Fibroblast of villous mesenchyme (primary cell): ENCODE measurements around the gene HCN3. TPM values are rescaled to one million over a fixed set of nuclear protein-coding genes. Genes with fewer than 3 reads are reported as not detected.

ENCODE experiments used
- DNase-seq: peaks from one replicate; pipeline ENCODE4 v3.0.0-alpha.2; 2010; ENCODE audit warnings: low read depth
- H3K4me3 ChIP-seq: 2 replicates; pipeline ENCODE4 v1.5.1; 2011; ENCODE audit warnings: low read depth, mild to moderate bottlenecking, low read length
- CTCF ChIP-seq: IDR thresholded peaks from 2 replicates; pipeline ENCODE4 v1.5.1; 2012; ENCODE audit warnings: low read depth, mild to moderate bottlenecking, low read length; ENCODE audit not compliant: insufficient read depth
- total RNA-seq: library from RNA; depleted of rRNA; stranded (reverse); fragments of >200 nt; gene quantifications from 2 replicates; pipeline ENCODE4 v1.2.3, GENCODE V29; 2012

HCN3 gene
- total RNA-seq, 1 donor, result 0.86 TPM

GRCh38 chr1:155322571-155322952 is 45.3 kb downstream of the HCN3 start:
- peak; percentile 52 for DNase-seq
- peak overlapping the region; percentile 94 for H3K4me3 ChIP-seq
- TF ChIP-seq CTCF, result no peak

GRCh38 chr1:155322953-155323728 is 45.9 kb downstream of the HCN3 start:
- peak; percentile 98 for DNase-seq
- peak overlapping the region; percentile 94 for H3K4me3 ChIP-seq
- TF ChIP-seq CTCF, result peak; percentile 93

- peak overlapping the region; percentile 94 for H3K4me3 ChIP-seq
These were observed 46.4 kb downstream of the HCN3 start for GRCh38 chr1:155323729-155324036.

GRCh38 chr1:155324037-155324716 is 46.9 kb downstream of the HCN3 start:
- peak; percentile 97 for DNase-seq
- TF ChIP-seq CTCF, result no peak
- H3K4me3 ChIP-seq, result peak overlapping the region; percentile 94

More at GRCh38 chr1:155323729-155324036, 46.4 kb downstream of the HCN3 start:
- TF ChIP-seq CTCF, result no peak
- peak; percentile 94 for DNase-seq

- TF ChIP-seq CTCF, result peak; percentile 45
- H3K4me3 ChIP-seq, result peak overlapping the region; percentile 94
- DNase-seq, result peak; percentile 54
These were observed 47.7 kb downstream of the HCN3 start for GRCh38 chr1:155324717-155325602.

- no peak for TF ChIP-seq CTCF
- DNase-seq, result no peak
- peak overlapping the region; percentile 94 for H3K4me3 ChIP-seq
These were observed 48.3 kb downstream of the HCN3 start for GRCh38 chr1:155325603-155325893.
